AG04450 (cell line): ENCODE results near the gene OR10G8. TPM values are rescaled to one million over a fixed set of nuclear protein-coding genes. Genes with fewer than 3 reads are reported as not detected.

Experiments used
- CTCF ChIA-PET: fragments of 300-600, 350-600 bp; formaldehyde crosslinking; extraction: SDS; loops from one replicate; lab custom pipeline; 2022; ENCODE audit warnings: antibody characterized with exemption, inconsistent platforms; lab: Charles Lee
- POLR2A ChIA-PET: fragments of 350-600 bp; formaldehyde crosslinking; extraction: SDS; loops from one replicate; lab custom pipeline; 2021; ENCODE audit warnings: antibody characterized with exemption, inconsistent platforms; lab: Yijun Ruan, JAX
- DNase-seq: peaks from one replicate; pipeline ENCODE4 v3.0.0-alpha.2; 2011; ENCODE audit warnings: low read depth, low spot score
- H3K27ac ChIP-seq: one replicate; pipeline ENCODE4 v1.5.1; 2012; ENCODE audit warnings: low read depth, low read length, control low read depth
- H3K27me3 ChIP-seq: one replicate; pipeline ENCODE4 v1.6.0; 2012; ENCODE audit warnings: low read length; ENCODE audit not compliant: control insufficient read depth, insufficient read depth
- H3K4me3 ChIP-seq: 2 replicates; pipeline ENCODE4 v1.5.1; 2011; ENCODE audit warnings: mild to moderate bottlenecking, low read depth, low read length, control low read depth
- H3K9me3 ChIP-seq: 2 replicates; pipeline ENCODE4 v1.5.1; 2012; ENCODE audit warnings: low read length; ENCODE audit not compliant: control insufficient read depth, insufficient read depth
- CTCF ChIP-seq: IDR thresholded peaks from 2 replicates; pipeline ENCODE4 v1.5.1; 2011; ENCODE audit warnings: low read depth, low read length, control low read depth, inconsistent platforms
- polyA plus RNA-seq: library from polyadenylated mRNA; depleted of rRNA; stranded (reverse); fragments of >200 nt; gene quantifications from 2 replicates; pipeline ENCODE4 v1.2.3, GENCODE V29; 2011

The OR10G8 gene
- polyA plus RNA-seq, 1 experiment, result not detected

GRCh38 chr11:124074554-124074953 lies 48.0 kb downstream of the OR10G8 start:
- Histone ChIP-seq H3K27me3 (peaks cover 3% of the 10 kb centered on the region), H3K4me3 (no peak overlapping the region), H3K27ac (no peak overlapping the region), H3K9me3 (no peaks in the 10 kb centered on the region)
- no peak for DNase-seq
- no peak for TF ChIP-seq CTCF
- CTCF ChIA-PET, result interaction anchor here (1.1 to 1.4 kb wide), 3 partner anchors 256 to 328 kb away, joined by 3 to 7 read pairs (median 4); no protein-coding TSS in a partner anchor
- POLR2A ChIA-PET, result no interaction called here

GRCh38 chr11:124075492-124075840 lies 48.9 kb downstream of the OR10G8 start:
- TF ChIP-seq CTCF, result no peak
- Histone ChIP-seq H3K9me3 (no peaks in the 10 kb centered on the region), H3K4me3 (no peak overlapping the region), H3K27me3 (peaks cover 3% of the 10 kb centered on the region), H3K27ac (no peak overlapping the region)
- ChIA-PET POLR2A (interaction anchor here (1.0 kb wide), 1 partner anchor 40 kb away, joined by 6 read pairs; the partner anchor contains the start of gene VWA5A), CTCF (interaction anchor here (0.9 to 1.4 kb wide), 5 partner anchors 255 to 327 kb away, joined by 3 to 7 read pairs (median 4); no protein-coding TSS in a partner anchor)
- no peak for DNase-seq

GRCh38 chr11:124075841-124076651 lies 49.4 kb downstream of the OR10G8 start:
- CTCF ChIA-PET, result interaction anchor here (0.5 to 1.1 kb wide), 3 partner anchors 254 to 762 kb away, joined by 3 to 4 read pairs (median 3); no protein-coding TSS in a partner anchor
- POLR2A ChIA-PET, result interaction anchor here (1.0 kb wide), 1 partner anchor 39 kb away, joined by 6 read pairs; the partner anchor contains the start of gene VWA5A
- DNase-seq, result no peak

GRCh38 chr11:124077266-124077665 lies 50.7 kb downstream of the OR10G8 start:
- TF ChIP-seq CTCF, result no peak
- Histone ChIP-seq H3K27me3 (peaks cover 3% of the 10 kb centered on the region), H3K9me3 (no peaks in the 10 kb centered on the region), H3K27ac (no peak overlapping the region), H3K4me3 (no peak overlapping the region)
- CTCF ChIA-PET, result interaction anchor here (2.2 kb wide), 1 partner anchor 8 kb away, joined by 10 read pairs; no protein-coding TSS in a partner anchor
- no peak for DNase-seq
- POLR2A ChIA-PET, result no interaction called here

More at GRCh38 chr11:124075841-124076651, 49.4 kb downstream of the OR10G8 start:
- H3K27me3 ChIP-seq, result peaks cover 3% of the 10 kb centered on the region
- H3K27ac ChIP-seq, result no peak overlapping the region
- no peaks in the 10 kb centered on the region for H3K9me3 ChIP-seq
- H3K4me3 ChIP-seq, result peak overlapping the region; percentile 56
- TF ChIP-seq CTCF, result no peak

- no peak for DNase-seq
- POLR2A ChIA-PET, result no interaction called here
- CTCF ChIA-PET, result interaction anchor here (2.2 kb wide), 1 partner anchor 10 kb away, joined by 10 read pairs; no protein-coding TSS in a partner anchor
- H3K4me3 ChIP-seq, result no peak overlapping the region
- H3K27ac ChIP-seq, result no peak overlapping the region
- H3K9me3 ChIP-seq, result no peaks in the 10 kb centered on the region
- no peak for TF ChIP-seq CTCF
- H3K27me3 ChIP-seq, result peaks cover 3% of the 10 kb centered on the region
Observed at GRCh38 chr11:124078591-124078990, 52.0 kb downstream of the OR10G8 start.
